ENCODE results near the gene TOPBP1.

Gene TOPBP1

GRCh38 chr3:133606342-133606741 lies 55.4 kb downstream of the TOPBP1 start:
- DNase-seq: no peak

- DNase-seq: no peak
Observed at GRCh38 chr3:133600572-133601081, 61.1 kb downstream of the TOPBP1 start.

DNA sequence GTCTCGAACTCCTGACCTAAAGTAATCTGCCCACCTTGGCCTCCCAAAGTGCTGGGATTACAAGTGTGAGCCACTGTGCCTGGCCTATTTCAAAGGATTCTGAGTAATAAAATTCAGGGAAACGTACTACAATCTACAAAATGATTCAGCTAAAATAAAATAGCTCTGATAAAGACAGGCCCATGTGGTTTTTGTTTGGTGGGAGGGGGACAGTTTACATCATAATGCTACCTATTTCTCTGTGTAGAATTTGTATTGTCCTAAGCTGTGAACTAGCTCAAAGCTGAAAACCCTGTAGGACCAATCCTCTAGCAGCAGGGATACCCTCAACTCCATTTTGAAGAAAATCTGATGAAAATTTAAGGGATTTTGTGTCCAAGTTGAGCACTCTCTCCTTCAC lies 62.5 kb downstream of the TOPBP1 start:
- no peak for DNase-seq

GRCh38 chr3:133598405-133598804 lies 63.3 kb downstream of the TOPBP1 start:
- DNase-seq: no peak

GRCh38 chr3:133595341-133595740 lies 66.4 kb downstream of the TOPBP1 start:
- DNase-seq: no peak

DNA sequence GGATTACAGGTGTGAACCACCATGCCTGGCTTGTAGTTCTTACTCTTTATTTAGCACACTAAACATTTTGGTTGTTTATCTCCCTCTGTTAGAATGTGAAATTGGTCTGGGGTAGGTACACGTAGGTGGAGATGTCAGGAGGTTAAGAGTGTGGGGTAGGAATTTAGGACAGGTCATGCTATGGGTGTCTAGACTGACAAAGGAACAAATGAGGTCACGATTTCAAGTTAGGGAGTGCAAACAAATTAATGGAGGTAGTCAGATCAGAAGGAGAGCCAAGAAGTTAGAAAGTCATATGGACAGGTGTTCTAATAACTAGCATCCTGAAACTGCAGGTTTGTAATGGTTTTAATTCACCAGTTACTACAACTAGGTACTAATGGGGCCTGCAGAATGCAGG lies 68.5 kb downstream of the TOPBP1 start:
- DNase-seq: no peak

GRCh38 chr3:133592843-133593242 lies 68.9 kb downstream of the TOPBP1 start:
- no peak for DNase-seq

DNA sequence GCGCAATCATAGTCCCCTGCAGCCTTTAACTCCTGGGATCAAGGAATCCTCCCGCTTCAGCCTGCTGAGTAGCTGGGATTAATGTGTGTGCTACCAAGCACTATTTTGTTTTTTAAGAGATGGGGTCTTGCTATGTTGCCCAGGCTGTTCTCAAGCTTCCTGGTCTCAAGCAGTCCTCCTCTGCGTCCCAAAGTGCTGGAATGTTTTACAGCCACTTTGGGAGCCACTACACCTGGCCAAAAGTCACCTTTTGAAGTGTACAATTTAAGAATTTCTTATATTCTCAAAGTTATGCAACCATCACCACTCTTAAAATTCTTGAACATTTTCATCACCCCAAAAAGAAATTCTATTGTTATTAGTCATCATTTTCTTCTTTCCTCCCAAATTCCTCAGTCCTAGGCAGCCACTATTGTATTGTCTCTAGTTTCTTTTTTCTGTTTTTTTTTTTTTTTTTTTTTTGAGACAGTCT lies 70.4 kb downstream of the TOPBP1 start:
- no peak for DNase-seq

DNA sequence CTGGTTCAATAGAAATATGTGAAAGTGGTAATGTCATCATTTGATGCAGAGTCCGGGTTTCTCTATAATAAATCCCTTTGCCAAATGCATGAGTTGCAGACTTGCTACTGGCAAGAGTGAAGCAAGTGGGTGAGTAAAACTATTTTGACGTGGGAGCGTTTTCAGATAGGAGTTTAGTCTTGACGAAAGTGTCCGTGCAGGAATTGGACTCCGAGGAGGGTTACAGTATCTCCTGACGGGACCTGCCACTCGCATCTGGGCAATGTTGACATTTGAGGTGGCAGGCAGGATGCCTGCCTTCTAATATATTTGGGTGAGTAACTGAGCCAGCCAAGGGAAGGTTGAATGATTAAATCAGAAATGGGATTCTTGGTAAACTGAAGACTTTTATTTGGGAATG lies 72.2 kb downstream of the TOPBP1 start:
- no peak for DNase-seq

- DNase-seq: no peak
Observed at GRCh38 chr3:133588784-133589465, 72.8 kb downstream of the TOPBP1 start.

DNA sequence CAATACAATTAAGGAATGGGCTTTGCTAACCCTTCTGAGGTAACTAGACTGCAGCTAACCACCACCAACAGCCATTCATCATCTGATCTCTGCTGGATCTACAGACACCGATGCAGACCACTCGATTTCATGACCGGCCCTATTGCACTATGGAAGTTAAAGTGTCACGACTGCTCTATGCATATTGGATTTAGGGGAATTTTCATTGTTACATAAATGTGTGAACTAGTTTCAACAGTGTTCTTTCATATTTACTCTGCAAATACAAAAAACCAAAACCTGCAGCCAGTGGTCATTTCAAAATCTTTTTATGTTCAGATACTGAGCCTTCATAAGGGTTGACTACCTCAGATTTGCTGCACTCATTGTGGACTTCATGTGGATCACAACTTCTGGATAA lies 73.7 kb downstream of the TOPBP1 start:
- DNase-seq: no peak

- DNase-seq: no peak
Observed at GRCh38 chr3:133583396-133583795, 78.3 kb downstream of the TOPBP1 start.

DNA sequence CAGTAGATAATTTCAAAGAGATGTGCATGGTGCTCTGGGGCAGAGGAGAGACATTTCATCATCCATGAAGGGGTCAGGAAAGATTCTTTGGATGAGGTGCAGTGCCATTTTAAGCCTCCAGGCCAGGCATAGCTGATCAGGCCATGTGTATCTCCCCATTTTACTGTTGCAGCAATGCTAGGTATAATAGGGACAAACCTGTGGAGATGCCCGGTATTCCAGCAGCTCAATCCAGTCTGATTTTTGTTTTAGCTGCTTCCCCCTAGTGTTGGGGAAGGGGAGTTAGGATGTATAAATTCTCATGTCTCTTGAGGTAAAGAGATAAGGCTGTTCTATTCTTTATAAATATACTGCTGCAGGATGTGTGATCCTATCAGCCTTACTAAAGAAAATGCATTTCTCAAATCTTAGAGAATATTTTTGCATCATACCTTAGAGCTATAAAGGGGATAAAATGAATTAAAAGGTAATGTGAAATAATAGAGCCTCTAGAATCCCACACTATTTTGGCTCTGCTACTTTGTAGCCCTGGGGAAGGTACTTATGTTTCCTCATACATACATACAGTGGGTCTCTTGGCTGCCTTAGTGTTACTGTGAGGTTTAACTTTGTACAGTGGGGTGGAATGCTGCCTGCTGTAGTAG lies 83.1 kb downstream of the TOPBP1 start:
- no peak for DNase-seq

- no peak for DNase-seq
Observed at GRCh38 chr3:133576169-133576568, 85.6 kb downstream of the TOPBP1 start.

GRCh38 chr3:133575086-133575485 lies 86.7 kb downstream of the TOPBP1 start:
- DNase-seq: no peak

- DNase-seq: no peak
Observed at GRCh38 chr3:133574260-133574881, 87.4 kb downstream of the TOPBP1 start.

- no peak for DNase-seq
Observed at GRCh38 chr3:133573629-133574194, 88.0 kb downstream of the TOPBP1 start, which contains the start of gene CDV3. CDV3 (plus strand) TSS chr3:133573686; CDS start chr3:133574045, 359 bp downstream.

DNA sequence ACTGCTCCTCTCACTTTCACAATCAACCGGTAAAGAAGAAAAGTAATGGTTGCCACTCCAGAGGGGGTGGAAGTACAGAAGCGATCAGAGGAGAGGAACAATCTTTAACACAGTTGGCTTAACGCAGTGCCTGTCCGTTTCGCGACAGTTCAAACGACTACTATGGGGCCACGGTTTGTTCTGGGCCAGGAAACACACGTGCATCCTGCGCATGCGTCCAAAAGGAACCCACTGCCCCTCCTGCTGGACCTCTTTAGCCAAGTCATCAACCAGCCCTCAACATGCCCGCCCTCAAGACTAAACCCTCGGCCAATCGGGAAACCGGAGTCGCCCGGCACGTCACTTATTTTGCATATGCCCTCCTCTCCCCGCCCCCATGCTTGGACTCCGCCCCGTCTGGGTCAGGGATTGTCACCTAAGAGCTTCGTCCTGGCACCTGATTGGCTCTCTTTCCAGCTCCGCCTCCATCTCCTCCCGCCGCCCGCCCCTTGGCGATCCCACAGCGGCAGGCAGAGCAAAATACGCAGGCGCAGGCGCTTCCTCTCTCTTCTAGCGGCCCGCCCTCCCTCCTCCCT lies 88.6 kb downstream of the TOPBP1 start:
- no peak for DNase-seq

GRCh38 chr3:133572158-133573053 lies 89.3 kb downstream of the TOPBP1 start:
- DNase-seq: no peak

DNA sequence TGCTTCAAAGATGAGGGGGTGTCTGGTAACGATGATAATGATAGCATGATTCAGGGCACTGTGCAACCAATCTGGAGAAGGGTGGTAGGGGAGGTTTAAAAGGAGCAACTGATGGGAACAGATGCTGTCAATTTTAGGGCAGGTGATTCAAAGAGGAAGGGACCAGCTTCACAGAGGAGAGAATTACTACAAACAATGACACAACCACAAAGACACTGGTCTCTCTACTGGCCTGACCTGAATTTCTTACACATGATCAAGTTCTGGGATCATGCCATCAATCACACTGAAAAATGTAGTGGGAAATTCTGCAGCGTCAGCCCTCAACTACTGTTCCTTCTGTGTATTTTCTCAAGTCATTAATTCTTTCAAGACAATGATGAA lies 90.8 kb downstream of the TOPBP1 start:
- no peak for DNase-seq

- no peak for DNase-seq
Observed at GRCh38 chr3:133570139-133570936, 91.4 kb downstream of the TOPBP1 start.
